ENCODE measurements around the gene FAT3. TPM values are rescaled to one million over a fixed set of nuclear protein-coding genes. Genes with fewer than 3 reads are reported as not detected.

The FAT3 gene
- total and polyA plus RNA-seq, 10 of the 15 experiments (the other 5 are each of a cell fraction or from before 2014, with no cell fraction given): under 0.01 to 0.04 (median 0.01) TPM; not detected in 7

GRCh38 chr11:92212530-92212929 lies 12.1 kb upstream of the FAT3 start:
- H3K9me3 ChIP-seq (replicated peaks; ENCODE audit: control insufficient read depth, insufficient read depth, low read length): no peaks in the 10 kb centered on the region
- no peaks in the 10 kb centered on the region for H3K4me1 ChIP-seq (ENCODE audit: control insufficient read depth, insufficient read depth, low read length)
- DNase-seq (ENCODE audit: low read depth, low spot score) (no peak), FAIRE-seq (no peak), ATAC-seq (no peak)
- H4K20me1 ChIP-seq (ENCODE audit: control insufficient read depth, insufficient read depth): no peaks in the 10 kb centered on the region
- H3K36me3 ChIP-seq (ENCODE audit: control insufficient read depth in 2 of 2, insufficient read depth in 2 of 2, low read length in 1 of 2): no peaks in the 10 kb centered on the region
- WGBS (ENCODE audit: insufficient coverage, insufficient replicate concordance, low lambda C conversion rate, missing lambda C conversion rate): 0% methylated on average over 1 of the region's 1 CpG
- TF ChIP-seq, protein P1, sequence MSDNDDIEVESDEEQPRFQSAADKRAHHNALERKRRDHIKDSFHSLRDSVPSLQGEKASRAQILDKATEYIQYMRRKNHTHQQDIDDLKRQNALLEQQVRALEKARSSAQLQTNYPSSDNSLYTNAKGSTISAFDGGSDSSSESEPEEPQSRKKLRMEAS (IDR thresholded peaks at IDR 0.05; ENCODE audit: low read depth, low read length): no peak
- no peak for TF ChIP-seq SMARCA5 (IDR thresholded peaks at IDR 0.05)
- TF ChIP-seq, protein P2, sequence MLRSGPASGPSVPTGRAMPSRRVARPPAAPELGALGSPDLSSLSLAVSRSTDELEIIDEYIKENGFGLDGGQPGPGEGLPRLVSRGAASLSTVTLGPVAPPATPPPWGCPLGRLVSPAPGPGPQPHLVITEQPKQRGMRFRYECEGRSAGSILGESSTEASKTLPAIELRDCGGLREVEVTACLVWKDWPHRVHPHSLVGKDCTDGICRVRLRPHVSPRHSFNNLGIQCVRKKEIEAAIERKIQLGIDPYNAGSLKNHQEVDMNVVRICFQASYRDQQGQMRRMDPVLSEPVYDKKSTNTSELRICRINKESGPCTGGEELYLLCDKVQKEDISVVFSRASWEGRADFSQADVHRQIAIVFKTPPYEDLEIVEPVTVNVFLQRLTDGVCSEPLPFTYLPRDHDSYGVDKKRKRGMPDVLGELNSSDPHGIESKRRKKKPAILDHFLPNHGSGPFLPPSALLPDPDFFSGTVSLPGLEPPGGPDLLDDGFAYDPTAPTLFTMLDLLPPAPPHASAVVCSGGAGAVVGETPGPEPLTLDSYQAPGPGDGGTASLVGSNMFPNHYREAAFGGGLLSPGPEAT (IDR thresholded peaks at IDR 0.05; ENCODE audit: low read depth): no peak
- no peak for TF ChIP-seq ZBED1 (IDR thresholded peaks at IDR 0.05; ENCODE audit: borderline replicate concordance)
- TF ChIP-seq BCL11A (IDR thresholded peaks at IDR 0.05; ENCODE audit: low read depth, low read length): no peak
- no peak for TF ChIP-seq SP1 (IDR thresholded peaks at IDR 0.05; ENCODE audit: low read depth, low read length)
- TF ChIP-seq FOXK2 (IDR thresholded peaks at IDR 0.05): no peak
- TF ChIP-seq SREBF2 (IDR thresholded peaks at IDR 0.05; ENCODE audit: low read length): no peak
- intact Hi-C loops (cut with micrococcal nuclease; ENCODE audit: unreplicated experiment) (no loop called here), in situ Hi-C loops (cut with MboI) (no loop called here)
- no peaks in the 10 kb centered on the region for H3K79me2 ChIP-seq (ENCODE audit: control insufficient read depth, insufficient read depth, low read length)
- no peaks in the 10 kb centered on the region for H3K27me3 ChIP-seq (replicated peaks in 1 of 2; ENCODE audit: control insufficient read depth in 2 of 2, insufficient read depth in 2 of 2, low read length in 1 of 2)
- RAD21 ChIA-PET (ENCODE audit: unreplicated experiment): no interaction called here
- no TSS peak for BruUV-seq (replicated peaks)
- H3K9ac ChIP-seq (ENCODE audit: control insufficient read depth, insufficient read depth, low read length): no peak overlapping the region
- H2AFZ ChIP-seq (ENCODE audit: control insufficient read depth, low read depth, low read length): no peak overlapping the region
- CTCF ChIA-PET: no interaction called here
- no peak overlapping the region for H3K4me2 ChIP-seq (ENCODE audit: control insufficient read depth, insufficient read depth)
- H3K4me3 ChIP-seq: no peak overlapping the region
- SMC1A ChIA-PET (ENCODE audit: uncharacterized antibody, unreplicated experiment): no interaction called here
- H3K27ac ChIP-seq (ENCODE audit: control insufficient read depth, insufficient read depth): no peak overlapping the region
- POLR2A ChIA-PET: no interaction called here

- Histone ChIP-seq H3K9ac (ENCODE audit: control insufficient read depth, insufficient read depth, low read length) (no peak overlapping the region), H3K27me3 (replicated peaks in 1 of 2; ENCODE audit: control insufficient read depth in 2 of 2, insufficient read depth in 2 of 2, low read length in 1 of 2) (no peaks in the 10 kb centered on the region), H3K4me2 (ENCODE audit: control insufficient read depth, insufficient read depth) (no peak overlapping the region), H4K20me1 (ENCODE audit: control insufficient read depth, insufficient read depth) (no peaks in the 10 kb centered on the region), H3K4me1 (ENCODE audit: control insufficient read depth, insufficient read depth, low read length) (no peaks in the 10 kb centered on the region), H3K36me3 (ENCODE audit: control insufficient read depth in 2 of 2, insufficient read depth in 2 of 2, low read length in 1 of 2) (no peaks in the 10 kb centered on the region), H3K4me3 (no peak overlapping the region), H3K79me2 (ENCODE audit: control insufficient read depth, insufficient read depth, low read length) (no peaks in the 10 kb centered on the region), H3K9me3 (replicated peaks; ENCODE audit: control insufficient read depth, insufficient read depth, low read length) (no peaks in the 10 kb centered on the region), H3K27ac (ENCODE audit: control insufficient read depth, insufficient read depth) (no peak overlapping the region), H2AFZ (ENCODE audit: control insufficient read depth, low read depth, low read length) (no peak overlapping the region)
- DNase-seq (ENCODE audit: low read depth, low spot score) (no peak), ATAC-seq (no peak), FAIRE-seq (no peak)
- ChIA-PET SMC1A (ENCODE audit: uncharacterized antibody, unreplicated experiment) (no interaction called here), RAD21 (ENCODE audit: unreplicated experiment) (no interaction called here), POLR2A (no interaction called here), CTCF (no interaction called here)
- BruUV-seq (replicated peaks): no TSS peak
- intact Hi-C loops (cut with micrococcal nuclease; ENCODE audit: unreplicated experiment): no loop called here
- WGBS (ENCODE audit: insufficient coverage, insufficient replicate concordance, low lambda C conversion rate, missing lambda C conversion rate): 2% methylated on average over 3 of the region's 3 CpGs
- in situ Hi-C loops (cut with MboI): no loop called here
- TF ChIP-seq, protein P3, sequence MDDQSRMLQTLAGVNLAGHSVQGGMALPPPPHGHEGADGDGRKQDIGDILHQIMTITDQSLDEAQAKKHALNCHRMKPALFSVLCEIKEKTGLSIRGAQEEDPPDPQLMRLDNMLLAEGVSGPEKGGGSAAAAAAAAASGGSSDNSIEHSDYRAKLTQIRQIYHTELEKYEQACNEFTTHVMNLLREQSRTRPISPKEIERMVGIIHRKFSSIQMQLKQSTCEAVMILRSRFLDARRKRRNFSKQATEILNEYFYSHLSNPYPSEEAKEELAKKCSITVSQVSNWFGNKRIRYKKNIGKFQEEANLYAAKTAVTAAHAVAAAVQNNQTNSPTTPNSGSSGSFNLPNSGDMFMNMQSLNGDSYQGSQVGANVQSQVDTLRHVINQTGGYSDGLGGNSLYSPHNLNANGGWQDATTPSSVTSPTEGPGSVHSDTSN (IDR thresholded peaks at IDR 0.05; ENCODE audit: insufficient replicate concordance, low read depth, low read length): no peak
- TF ChIP-seq TCF7 (IDR thresholded peaks at IDR 0.05; ENCODE audit: borderline replicate concordance) (no peak), SPI1 (IDR thresholded peaks at IDR 0.05; ENCODE audit: borderline replicate concordance, insufficient read depth, low read depth, low read length) (no peak), SREBF2 (IDR thresholded peaks at IDR 0.05; ENCODE audit: low read length) (no peak), MYB (IDR thresholded peaks at IDR 0.05; ENCODE audit: borderline replicate concordance, low read depth, low read length) (no peak)
- TF ChIP-seq, protein P4, sequence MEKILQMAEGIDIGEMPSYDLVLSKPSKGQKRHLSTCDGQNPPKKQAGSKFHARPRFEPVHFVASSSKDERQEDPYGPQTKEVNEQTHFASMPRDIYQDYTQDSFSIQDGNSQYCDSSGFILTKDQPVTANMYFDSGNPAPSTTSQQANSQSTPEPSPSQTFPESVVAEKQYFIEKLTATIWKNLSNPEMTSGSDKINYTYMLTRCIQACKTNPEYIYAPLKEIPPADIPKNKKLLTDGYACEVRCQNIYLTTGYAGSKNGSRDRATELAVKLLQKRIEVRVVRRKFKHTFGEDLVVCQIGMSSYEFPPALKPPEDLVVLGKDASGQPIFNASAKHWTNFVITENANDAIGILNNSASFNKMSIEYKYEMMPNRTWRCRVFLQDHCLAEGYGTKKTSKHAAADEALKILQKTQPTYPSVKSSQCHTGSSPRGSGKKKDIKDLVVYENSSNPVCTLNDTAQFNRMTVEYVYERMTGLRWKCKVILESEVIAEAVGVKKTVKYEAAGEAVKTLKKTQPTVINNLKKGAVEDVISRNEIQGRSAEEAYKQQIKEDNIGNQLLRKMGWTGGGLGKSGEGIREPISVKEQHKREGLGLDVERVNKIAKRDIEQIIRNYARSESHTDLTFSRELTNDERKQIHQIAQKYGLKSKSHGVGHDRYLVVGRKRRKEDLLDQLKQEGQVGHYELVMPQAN (conservative IDR thresholded peaks at IDR 0.05): no peak
- TF ChIP-seq, protein P5, sequence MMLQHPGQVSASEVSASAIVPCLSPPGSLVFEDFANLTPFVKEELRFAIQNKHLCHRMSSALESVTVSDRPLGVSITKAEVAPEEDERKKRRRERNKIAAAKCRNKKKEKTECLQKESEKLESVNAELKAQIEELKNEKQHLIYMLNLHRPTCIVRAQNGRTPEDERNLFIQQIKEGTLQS (IDR thresholded peaks at IDR 0.05; ENCODE audit: borderline replicate concordance, extremely low read depth, low read depth, low read length): no peak
Observed at GRCh38 chr11:92216789-92217188, 7.8 kb upstream of the FAT3 start.
